KMS-11 (cell line): ENCODE measurements around the gene TSPAN15.

ENCODE experiments used
- H2AFZ ChIP-seq: fragments of 200-600 bp; sonication (generic); 2 replicates; pipeline ENCODE4 v1.6.1; 2016; ENCODE audit warnings: antibody characterized with exemption, mixed run types, low read depth
- H3K27ac ChIP-seq: fragments of 200-600 bp; sonication (generic); 2 replicates; pipeline ENCODE4 v1.6.1; 2016; ENCODE audit warnings: mild to moderate bottlenecking, mixed run types
- H3K27me3 ChIP-seq: fragments of 200-600 bp; sonication (generic); 2 replicates; pipeline ENCODE4 v1.6.1; 2017; ENCODE audit warnings: mild to moderate bottlenecking, low read depth, mixed run types, moderate library complexity; ENCODE audit not compliant: insufficient read depth
- H3K36me3 ChIP-seq: fragments of 200-600 bp; sonication (generic); 2 replicates; pipeline ENCODE4 v1.6.1; 2017; ENCODE audit warnings: mild to moderate bottlenecking, mixed run types; ENCODE audit not compliant: insufficient read depth
- H3K4me1 ChIP-seq: fragments of 200-600 bp; sonication (generic); 2 replicates; pipeline ENCODE4 v1.6.1; 2016; ENCODE audit warnings: mild to moderate bottlenecking, low read depth, mixed run types; ENCODE audit not compliant: poor library complexity, severe bottlenecking
- H3K4me2 ChIP-seq: fragments of 200-600 bp; sonication (generic); 2 replicates; pipeline ENCODE4 v1.7.0; 2016; ENCODE audit warnings: mild to moderate bottlenecking, mixed run types
- H3K4me3 ChIP-seq: fragments of 200-600 bp; sonication (generic); IDR thresholded peaks from 2 replicates; pipeline ENCODE4 v1.6.1; 2017; ENCODE audit warnings: low read depth, low read length, mixed read lengths; ENCODE audit not compliant: insufficient read depth
- H3K79me2 ChIP-seq: fragments of 200-600 bp; sonication (generic); 2 replicates; pipeline ENCODE4 v1.6.1; 2016; ENCODE audit warnings: low read depth, mixed run types; ENCODE audit not compliant: insufficient read depth
- H3K9ac ChIP-seq: fragments of 200-600 bp; sonication (generic); 2 replicates; pipeline ENCODE4 v1.6.1; 2016; ENCODE audit warnings: mild to moderate bottlenecking, mixed run types
- H4K20me1 ChIP-seq: fragments of 200-600 bp; sonication (generic); 2 replicates; pipeline ENCODE4 v1.6.1; 2016; ENCODE audit warnings: mild to moderate bottlenecking, mixed run types; ENCODE audit not compliant: insufficient read depth
- CTCF ChIP-seq: fragments of 200-600 bp; sonication (generic); conservative IDR thresholded peaks from 2 replicates; pipeline ENCODE4 v1.6.1; 2017; ENCODE audit warnings: low read depth, mild to moderate bottlenecking, antibody characterized with exemption, low read length, moderate library complexity, mixed read lengths

The TSPAN15 gene

DNA sequence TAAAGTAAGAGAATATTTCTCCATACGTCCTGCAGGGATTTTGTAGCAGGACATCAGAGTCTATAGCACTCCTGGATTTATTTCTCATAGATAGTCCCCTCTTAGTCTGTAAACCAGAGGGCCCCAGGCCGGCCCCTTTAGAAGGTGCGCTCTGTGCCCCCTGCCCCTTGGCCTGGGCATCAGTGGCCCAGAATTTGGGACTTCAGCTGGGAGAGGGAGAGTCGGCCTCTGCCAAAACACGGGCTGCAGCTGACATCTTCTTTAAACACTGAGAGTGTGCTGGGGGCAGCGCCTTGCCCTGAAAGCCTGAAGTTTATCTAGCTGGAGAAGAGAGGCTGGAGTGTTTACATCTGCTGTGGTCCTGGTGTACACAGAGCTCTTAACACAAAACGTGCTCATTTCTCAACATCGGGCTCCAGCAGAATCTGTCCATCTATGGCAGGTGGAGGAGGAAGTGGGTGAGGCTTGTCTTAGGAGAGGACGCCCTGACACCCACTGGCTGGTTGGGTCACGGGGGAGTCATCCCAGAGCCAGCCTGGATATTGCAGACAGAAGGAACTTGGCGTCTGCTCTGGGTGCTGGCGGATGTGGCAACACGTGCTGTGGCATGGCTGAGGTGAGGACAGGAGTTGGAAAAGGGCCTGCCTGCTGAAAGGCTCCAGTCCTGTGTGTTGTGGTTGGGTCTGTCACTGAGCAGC lies 29.5 kb upstream of the TSPAN15 start:
- peaks cover 12% of the 10 kb centered on the region for H3K4me1 ChIP-seq
- no peaks in the 10 kb centered on the region for H3K79me2 ChIP-seq
- H3K9ac ChIP-seq: no peak overlapping the region
- no peak overlapping the region for H3K27ac ChIP-seq
- H3K36me3 ChIP-seq: no peaks in the 10 kb centered on the region
- no peak overlapping the region for H3K4me2 ChIP-seq
- no peaks in the 10 kb centered on the region for H4K20me1 ChIP-seq
- no peak overlapping the region for H3K4me3 ChIP-seq
- H3K27me3 ChIP-seq: no peaks in the 10 kb centered on the region
- TF ChIP-seq CTCF: no peak
- H2AFZ ChIP-seq: no peak overlapping the region

DNA sequence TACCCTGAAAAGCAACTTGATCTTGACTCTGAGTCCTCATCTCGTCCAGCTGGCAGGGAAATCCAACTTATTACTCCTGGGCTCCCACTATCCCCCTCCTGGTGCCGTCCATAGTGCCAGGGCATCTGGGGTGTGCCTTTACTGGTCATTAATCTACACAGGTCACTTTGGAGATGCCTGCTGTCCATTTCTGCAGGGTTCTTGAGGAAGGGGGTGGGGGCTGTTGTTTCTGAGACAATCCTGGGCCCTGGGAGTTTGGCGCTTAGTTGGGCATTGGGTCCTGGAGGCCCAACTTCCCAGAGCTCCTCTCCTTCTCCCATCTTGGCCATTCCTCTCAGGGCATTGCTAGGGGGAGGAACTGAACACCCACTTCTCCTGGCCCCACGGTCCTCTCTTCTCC lies 28.6 kb upstream of the TSPAN15 start:
- H3K9ac ChIP-seq: no peak overlapping the region
- H3K36me3 ChIP-seq: no peaks in the 10 kb centered on the region
- peaks cover 12% of the 10 kb centered on the region for H3K4me1 ChIP-seq
- no peaks in the 10 kb centered on the region for H3K79me2 ChIP-seq
- H4K20me1 ChIP-seq: no peaks in the 10 kb centered on the region
- no peak overlapping the region for H3K4me2 ChIP-seq
- no peak overlapping the region for H2AFZ ChIP-seq
- TF ChIP-seq CTCF: no peak
- no peak overlapping the region for H3K4me3 ChIP-seq
- no peak overlapping the region for H3K27ac ChIP-seq
- no peaks in the 10 kb centered on the region for H3K27me3 ChIP-seq

DNA sequence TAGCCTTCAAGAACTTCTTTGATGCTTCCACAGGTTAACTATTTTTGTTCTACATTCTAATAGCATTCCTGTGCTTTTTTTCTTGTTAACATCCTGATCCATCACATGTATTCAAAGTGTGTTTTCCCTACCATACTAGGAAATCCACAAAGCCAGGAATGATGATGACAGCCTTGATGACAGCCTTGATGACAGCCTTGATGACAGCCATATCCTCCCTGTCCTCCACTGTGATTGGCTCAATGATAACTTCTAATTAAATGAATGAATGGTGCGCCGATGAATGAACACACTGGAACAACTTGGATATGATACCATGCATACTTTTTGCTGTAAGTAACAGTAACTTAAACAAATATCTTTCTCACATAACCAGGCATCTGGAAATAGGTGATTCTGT lies 26.2 kb upstream of the TSPAN15 start:
- peaks cover 8% of the 10 kb centered on the region for H3K4me1 ChIP-seq
- no peak overlapping the region for H2AFZ ChIP-seq
- no peak overlapping the region for H3K4me2 ChIP-seq
- H3K79me2 ChIP-seq: no peaks in the 10 kb centered on the region
- no peak overlapping the region for H3K27ac ChIP-seq
- no peak overlapping the region for H3K4me3 ChIP-seq
- TF ChIP-seq CTCF: no peak
- no peak overlapping the region for H3K9ac ChIP-seq
- no peaks in the 10 kb centered on the region for H3K27me3 ChIP-seq
- no peaks in the 10 kb centered on the region for H3K36me3 ChIP-seq
- H4K20me1 ChIP-seq: no peaks in the 10 kb centered on the region

GRCh38 chr10:69425511-69426298 lies 25.6 kb upstream of the TSPAN15 start:
- Histone ChIP-seq H3K27ac (peak overlapping the region; percentile 25; the same call in 1 of the 2 replicates), H2AFZ (peak overlapping the region; percentile 17; the same call in 1 of the 2 replicates), H3K79me2 (no peaks in the 10 kb centered on the region), H3K4me1 (peaks cover 8% of the 10 kb centered on the region), H3K27me3 (no peaks in the 10 kb centered on the region), H4K20me1 (no peaks in the 10 kb centered on the region), H3K9ac (no peak overlapping the region), H3K4me2 (no peak overlapping the region), H3K4me3 (no peak overlapping the region), H3K36me3 (no peaks in the 10 kb centered on the region)
- no peak for TF ChIP-seq CTCF
